Mammary epithelial cell (primary cell): ENCODE data around the gene CLEC4F.

Experiments used
- CTCF ChIP-seq, 2 donors: IDR thresholded peaks in 1 of 2; conservative IDR thresholded peaks in 1 of 2; 2 replicates each; pipeline ENCODE4 v1.5.1; 2011 to 2012; ENCODE audit warnings: inconsistent platforms in 2 of 2, low read length in 2 of 2, mild to moderate bottlenecking in 2 of 2, control low read depth in 1 of 2, low read depth in 1 of 2; ENCODE audit not compliant: insufficient read depth in 1 of 2; ENCODE audit errors: extremely low read depth in 1 of 2
- EZH2 ChIP-seq: IDR thresholded peaks from 2 replicates; pipeline ENCODE4 v1.6.1; 2012; ENCODE audit warnings: low read length, inconsistent platforms, borderline replicate concordance

- TF ChIP-seq EZH2 (no peak), CTCF (conservative IDR thresholded peaks at IDR 0.05 in 1 of 2, IDR thresholded peaks at IDR 0.05 in 1 of 2; ENCODE audit: extremely low read depth in 1 of 2, insufficient read depth in 1 of 2, low read depth in 1 of 2, low read length in 2 of 2) (no peak)
Observed at GRCh38 chr2:70830366-70830765, 10.0 kb upstream of the CLEC4F start.
